Activated CD8-positive, alpha-beta memory T cell treated with anti-CD3 and anti-CD28 coated beads for 24 hours (primary cell): Measurements from ENCODE around the gene ANTKMT.
"Not testable (repeated sequence)": the region's sequence is repeated elsewhere in the genome, so short reads cannot be mapped to it uniquely, and the experiment has no call there.

Source experiments
- DNase-seq: peaks from one replicate; pipeline ENCODE4 v3.0.0-alpha.2; 2020

Gene ANTKMT

GRCh38 chr16:681746-682427 is 39.1 kb upstream of the ANTKMT start:
- no peak for DNase-seq

- no peak for DNase-seq
Measured at GRCh38 chr16:682493-683395, 38.2 kb upstream of the ANTKMT start.

GRCh38 chr16:683396-684070 is 37.4 kb upstream of the ANTKMT start:
- no peak for DNase-seq

- DNase-seq, result peak; percentile 98
Measured at GRCh38 chr16:684071-684794, 36.7 kb upstream of the ANTKMT start, which contains the start of gene JMJD8. Gene JMJD8 (minus strand): TSS chr16:684334. CDS start chr16:684319, 15 bp downstream.

GRCh38 chr16:684961-685696 is 35.8 kb upstream of the ANTKMT start:
- no peak for DNase-seq

- no peak for DNase-seq
Measured at GRCh38 chr16:685967-686366, 35.0 kb upstream of the ANTKMT start.

- no peak for DNase-seq
Measured at GRCh38 chr16:686459-687260, 34.3 kb upstream of the ANTKMT start.

GRCh38 chr16:687499-687898 is 33.4 kb upstream of the ANTKMT start:
- no peak for DNase-seq

- no peak for DNase-seq
Measured at GRCh38 chr16:689175-689897, 31.6 kb upstream of the ANTKMT start.

- DNase-seq, result not testable (repeated sequence)
Measured at GRCh38 chr16:691242-691641, 29.7 kb upstream of the ANTKMT start.

- no peak for DNase-seq
Measured at GRCh38 chr16:692356-693108, 28.4 kb upstream of the ANTKMT start.

GRCh38 chr16:693364-693763 is 27.6 kb upstream of the ANTKMT start:
- no peak for DNase-seq

GRCh38 chr16:693766-694165 is 27.2 kb upstream of the ANTKMT start:
- DNase-seq, result no peak

- no peak for DNase-seq
Measured at GRCh38 chr16:694187-694862, 26.6 kb upstream of the ANTKMT start.

- DNase-seq, result no peak
Measured at GRCh38 chr16:694863-695354, 26.0 kb upstream of the ANTKMT start.

GRCh38 chr16:695355-696089 is 25.4 kb upstream of the ANTKMT start:
- peak; percentile 88 for DNase-seq

- DNase-seq, result no peak
Measured at GRCh38 chr16:698911-699671, 21.9 kb upstream of the ANTKMT start.
